ENCODE results near the gene CAPN8. TPM values are rescaled to one million over a fixed set of nuclear protein-coding genes. Genes with fewer than 3 reads are reported as not detected.
A peak's percentile ranks its signal among the peaks of the same experiment; 100 is the strongest.
"Not testable (repeated sequence)": the region's sequence is repeated elsewhere in the genome, so short reads cannot be mapped to it uniquely, and the experiment has no call there.

The CAPN8 gene
- total RNA-seq, 1 experiment from 2014 or later, result not detected

DNA sequence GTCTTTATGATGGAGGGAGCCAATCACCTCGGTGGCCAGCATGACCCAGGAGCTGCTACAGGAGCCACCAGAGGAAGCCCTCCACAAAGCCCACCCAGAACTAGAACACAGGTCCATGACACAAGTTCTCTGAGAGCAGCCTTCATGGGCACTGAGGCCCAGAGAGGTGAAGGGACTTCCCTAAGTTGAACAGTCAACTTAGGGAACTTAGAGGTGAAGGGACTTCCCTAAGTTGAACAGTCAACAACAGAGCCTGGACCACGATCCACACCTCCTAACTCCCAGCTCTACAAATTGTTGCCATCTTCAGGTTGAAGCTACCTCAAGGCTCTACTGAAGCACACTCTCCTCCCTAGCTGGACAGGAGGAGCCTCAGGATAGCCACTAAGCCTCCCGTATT is 139.5 kb downstream of the CAPN8 start:
- no peak for DNase-seq (ENCODE audit: low read depth)

GRCh38 chr1:223525546-223525945 is 140.0 kb downstream of the CAPN8 start:
- DNase-seq (ENCODE audit: low read depth), result no peak

DNA sequence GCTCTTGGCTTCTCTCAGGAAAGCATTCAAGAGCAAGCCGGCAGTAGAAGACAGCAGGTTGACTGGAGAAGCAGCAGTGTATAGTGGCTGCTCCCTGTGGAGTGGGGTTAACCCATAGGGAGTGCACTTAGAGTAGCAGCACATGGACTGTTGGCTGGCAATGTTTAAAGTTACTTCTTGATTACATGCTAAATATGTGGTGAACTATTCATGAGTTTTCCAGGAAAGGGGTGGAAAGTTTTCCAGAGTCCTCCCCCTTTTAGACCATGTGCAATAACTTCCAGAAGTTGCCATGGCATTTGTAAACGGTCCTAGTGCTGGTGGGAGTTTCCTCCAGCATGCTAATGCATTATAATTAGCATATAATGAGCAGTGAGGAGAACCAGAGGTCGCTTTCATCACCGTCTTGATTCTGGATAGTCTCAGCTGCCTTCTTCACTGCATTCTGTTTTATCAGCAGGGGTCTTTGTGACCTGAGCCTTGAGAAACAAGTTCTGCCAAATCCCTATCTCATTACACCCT is 140.5 kb downstream of the CAPN8 start:
- no peak for DNase-seq (ENCODE audit: low read depth)

- no peak for DNase-seq (ENCODE audit: low read depth)
Observed at GRCh38 chr1:223521150-223521549, 144.4 kb downstream of the CAPN8 start.

- no peak for DNase-seq (ENCODE audit: low read depth)
Observed at GRCh38 chr1:223520200-223520599, 145.3 kb downstream of the CAPN8 start.

DNA sequence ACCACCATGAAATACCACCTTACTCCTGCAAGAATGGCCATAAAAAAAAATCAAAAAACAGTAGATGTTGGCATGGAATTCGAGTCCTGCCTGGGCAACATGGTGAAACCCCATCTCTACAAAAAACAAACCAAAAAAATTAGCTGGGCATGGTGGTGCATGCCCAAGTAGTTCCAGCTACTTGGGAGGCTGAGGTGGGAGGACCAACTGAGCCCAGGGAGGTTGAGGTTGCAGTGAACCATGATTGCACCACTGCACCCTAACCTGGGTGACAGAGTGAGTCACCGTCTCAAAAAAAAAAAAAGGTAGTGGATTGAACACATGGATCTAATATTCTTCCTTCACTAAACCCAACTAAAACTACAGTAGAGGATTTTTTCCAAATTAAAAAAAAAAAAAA is 146.4 kb downstream of the CAPN8 start:
- no peak for DNase-seq (ENCODE audit: low read depth)

DNA sequence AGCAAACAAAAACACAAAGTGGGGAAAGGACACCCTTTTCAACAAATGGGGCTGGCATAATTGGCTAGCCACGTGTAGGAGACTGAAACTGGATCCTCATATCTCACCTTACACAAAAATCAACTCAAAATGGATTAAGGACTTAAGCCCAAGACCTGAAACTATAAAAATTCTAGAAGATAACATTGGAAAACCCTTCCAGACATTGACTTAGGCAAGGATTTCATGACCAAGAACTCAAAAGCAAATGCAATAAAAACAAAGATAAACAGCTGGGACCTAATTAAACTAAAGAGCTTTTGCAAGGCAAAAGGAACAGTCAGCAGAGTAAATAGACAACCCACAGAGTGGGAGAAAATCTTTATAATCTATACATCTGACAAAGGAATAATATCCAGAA is 146.9 kb downstream of the CAPN8 start:
- DNase-seq (ENCODE audit: low read depth), result not testable (repeated sequence)

DNA sequence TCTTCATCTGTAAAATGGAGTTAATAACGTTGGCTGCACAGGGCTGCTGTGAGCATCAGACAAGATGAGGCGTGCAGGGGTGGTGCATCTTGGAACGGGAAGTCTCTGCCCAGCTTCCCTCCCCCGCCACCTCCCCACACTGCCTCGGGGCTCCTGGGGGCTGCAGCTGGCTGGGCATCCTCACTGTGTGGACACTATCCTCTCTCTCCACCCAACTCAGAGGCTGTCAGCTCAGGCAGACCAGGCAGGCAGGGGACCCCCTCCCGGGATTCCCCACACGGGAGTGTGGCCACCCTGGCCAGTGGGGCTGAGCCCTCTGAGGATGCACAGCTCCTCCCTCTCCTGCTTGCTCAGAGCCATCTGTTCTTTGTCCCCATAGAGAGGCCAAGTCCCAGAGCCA is 149.6 kb downstream of the CAPN8 start:
- DNase-seq (ENCODE audit: low read depth), result no peak

DNA sequence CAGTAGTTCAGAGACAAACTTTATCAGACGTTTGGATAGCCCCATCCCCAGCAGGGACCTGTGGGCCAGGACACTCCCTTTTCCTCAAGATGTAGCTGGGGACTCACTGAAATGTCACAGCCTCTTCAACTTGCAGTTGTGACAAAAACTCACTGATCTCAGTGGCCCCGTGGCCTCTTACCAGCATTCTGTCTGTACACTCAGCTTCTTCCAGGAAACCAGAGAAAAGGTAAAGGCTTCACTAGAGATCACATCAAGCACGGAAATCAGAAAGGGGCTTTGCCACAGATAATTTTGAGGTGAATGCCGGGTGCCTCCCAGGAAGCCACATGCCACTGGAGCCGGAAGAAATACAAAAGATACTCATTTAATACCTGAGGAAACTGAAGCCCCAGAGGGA is 150.1 kb downstream of the CAPN8 start:
- no peak for DNase-seq (ENCODE audit: low read depth)

DNA sequence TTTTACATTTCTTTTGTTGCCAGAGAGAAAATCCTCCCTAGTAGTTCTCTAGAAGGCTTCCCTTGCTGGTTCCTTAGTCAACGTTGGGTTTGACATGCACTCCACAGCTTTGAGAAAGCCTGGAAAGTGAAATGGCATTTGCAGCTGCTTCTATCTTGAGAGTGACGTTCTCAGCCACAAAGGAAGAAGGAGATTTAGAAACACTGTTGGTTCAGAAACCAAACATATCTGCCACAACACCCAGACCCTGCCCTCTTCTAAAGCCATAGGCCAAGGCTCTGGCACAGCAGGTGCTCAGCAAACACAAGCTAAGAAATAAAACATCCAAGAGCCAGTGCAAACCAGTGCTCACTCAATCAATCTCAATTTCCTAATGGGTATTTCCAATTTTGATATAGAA is 150.9 kb downstream of the CAPN8 start:
- no peak for DNase-seq (ENCODE audit: low read depth)

DNA sequence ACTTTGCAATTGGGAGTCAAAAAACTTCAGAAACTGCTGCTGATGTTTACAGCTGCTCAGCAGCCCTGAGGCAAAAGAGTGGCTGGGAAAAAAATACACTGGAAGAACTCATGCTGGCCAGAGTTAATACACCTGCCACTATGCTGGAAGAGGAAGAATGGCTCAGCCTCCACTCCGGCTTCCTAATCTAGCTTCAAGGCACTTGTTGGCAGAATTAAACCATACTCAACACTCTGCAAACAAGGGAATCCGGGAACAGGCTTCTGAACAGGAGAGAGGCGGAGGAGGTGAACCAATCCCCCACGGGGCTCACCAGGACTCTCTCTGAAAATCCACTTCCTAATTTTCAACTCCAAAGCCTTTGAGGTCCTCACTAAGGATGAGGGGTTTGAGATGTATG is 152.2 kb downstream of the CAPN8 start:
- DNase-seq (ENCODE audit: low read depth), result no peak

GRCh38 chr1:223512057-223512456 is 153.4 kb downstream of the CAPN8 start:
- no peak for DNase-seq (ENCODE audit: low read depth)

GRCh38 chr1:223508796-223509195 is 156.7 kb downstream of the CAPN8 start:
- DNase-seq (ENCODE audit: low read depth), result no peak

- peak; percentile 91 for DNase-seq (ENCODE audit: low read depth)
Observed at GRCh38 chr1:223504741-223505140, 160.8 kb downstream of the CAPN8 start.

DNA sequence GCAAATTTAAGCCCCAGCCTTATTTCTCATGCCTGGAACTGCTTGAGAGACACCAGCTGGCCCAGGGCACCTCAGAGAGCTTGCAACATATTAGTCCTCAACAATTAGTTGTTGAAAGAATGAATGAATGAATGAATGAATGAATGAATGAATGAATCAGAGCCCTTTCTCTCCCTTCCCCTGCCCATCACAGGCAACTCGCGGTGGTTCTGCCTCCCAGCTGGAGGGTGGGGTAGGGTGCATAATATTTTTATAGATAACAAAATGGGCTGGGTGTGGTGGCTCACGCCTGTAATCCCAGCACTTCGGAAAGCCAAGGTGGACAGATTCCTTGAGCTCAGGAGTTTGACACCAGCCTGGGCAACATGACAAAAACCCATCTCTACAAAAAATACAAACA is 162.2 kb downstream of the CAPN8 start:
- no peak for DNase-seq (ENCODE audit: low read depth)

DNA sequence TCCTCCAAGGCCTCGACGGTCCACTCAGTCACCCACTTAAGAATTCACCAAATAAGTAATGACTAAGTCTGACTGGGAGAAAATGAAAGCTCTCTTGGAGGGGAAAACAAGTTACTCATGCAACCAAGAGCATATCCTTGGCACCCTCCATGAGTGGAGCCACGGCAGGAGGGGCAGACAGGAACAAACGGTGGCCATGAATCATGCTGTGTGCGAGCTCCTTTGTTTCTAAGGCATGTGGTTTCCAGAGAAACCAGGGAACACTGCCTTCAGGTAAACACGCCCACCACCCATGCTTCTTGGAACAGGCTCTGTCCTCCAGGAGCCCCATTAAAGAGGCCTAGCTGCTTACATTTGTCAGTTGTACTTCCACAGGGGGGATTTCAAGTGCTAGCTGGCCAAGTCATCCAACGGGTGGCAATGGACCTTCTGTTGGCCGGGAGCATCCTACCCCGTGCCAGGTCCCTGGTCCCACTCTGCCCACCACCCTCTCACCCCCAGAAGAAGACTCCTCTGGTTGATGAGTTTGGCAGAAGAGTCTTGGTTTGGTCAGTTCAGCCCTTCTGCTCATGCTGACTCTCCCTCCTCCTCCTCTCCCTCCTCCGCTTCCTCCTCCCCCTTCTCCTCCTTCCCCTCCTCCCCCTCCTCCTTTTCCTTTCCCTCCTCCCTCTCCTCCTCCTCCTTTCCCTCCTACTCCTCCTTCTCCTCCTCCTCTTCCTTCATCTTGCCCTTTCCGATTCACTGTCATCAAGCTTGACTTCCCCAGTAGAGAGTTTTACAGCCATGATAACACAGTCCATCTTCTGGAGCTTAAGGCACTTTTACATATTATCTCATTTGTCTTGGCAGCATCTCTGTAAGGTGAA is 164.7 kb downstream of the CAPN8 start:
- DNase-seq (ENCODE audit: low read depth), result peak; percentile 89

GRCh38 chr1:223496883-223497282 is 168.6 kb downstream of the CAPN8 start:
- DNase-seq (ENCODE audit: low read depth), result no peak

DNA sequence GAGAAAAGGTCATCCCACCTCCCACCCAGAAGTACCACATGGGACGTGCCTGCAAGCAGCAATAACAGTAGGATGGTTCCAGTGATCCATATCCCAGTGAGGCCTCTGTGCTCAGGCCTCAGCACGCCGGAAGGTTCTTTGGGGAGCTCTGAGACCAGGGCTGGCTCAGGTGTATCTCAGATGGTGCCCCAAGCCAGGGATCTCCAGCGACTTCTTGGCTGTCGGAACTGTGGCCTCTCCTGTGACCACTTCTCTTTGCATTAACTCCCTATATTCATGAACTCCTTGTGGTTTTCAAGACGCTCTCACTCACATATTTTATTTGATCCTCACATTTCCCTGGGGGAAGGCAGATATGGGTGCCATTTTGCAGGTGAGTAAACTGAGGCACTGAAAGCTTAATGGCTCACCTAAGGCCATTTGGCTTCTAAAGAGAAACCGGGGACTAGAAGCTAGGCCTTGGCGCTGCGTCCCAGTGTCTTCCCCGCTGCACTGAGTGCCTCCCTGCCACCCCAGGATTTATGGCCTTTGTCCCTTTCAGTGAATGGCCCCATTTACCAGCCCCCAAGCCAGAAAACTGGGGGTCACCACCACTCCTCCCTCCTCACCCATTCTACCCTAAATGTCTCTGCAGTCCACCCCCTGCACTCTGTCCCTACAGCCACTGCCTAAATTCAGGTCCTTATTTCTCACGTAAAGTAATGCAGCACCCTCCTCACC is 170.4 kb downstream of the CAPN8 start:
- no peak for DNase-seq (ENCODE audit: low read depth)

GRCh38 chr1:223492044-223492443 is 173.5 kb downstream of the CAPN8 start:
- no peak for DNase-seq (ENCODE audit: low read depth)

All from RPMI7951 (cell line).